HepG2 (cell line): Measurements from ENCODE around the gene CCDC150. TPM values are rescaled to one million over a fixed set of nuclear protein-coding genes. Genes with fewer than 3 reads are reported as not detected.

ENCODE experiments used
- MBD4 ChIP-seq: IDR thresholded peaks from 2 replicates; pipeline ENCODE4 v1.6.1; 2012; ENCODE audit warnings: low read length, inconsistent platforms, borderline replicate concordance
- MEIS2 ChIP-seq: sonication (generic); formaldehyde crosslinking; IDR thresholded peaks from 2 replicates; pipeline ENCODE4 v1.9.0; 2021; ENCODE audit warnings: mild to moderate bottlenecking, missing genetic modification reagents
- NR2F6 ChIP-seq, 2 experiments: IDR thresholded peaks; 2 replicates each; pipeline ENCODE4 v1.6.1; 2016; ENCODE audit warnings: antibody characterized with exemption in 1 of 2, mild to moderate bottlenecking in 1 of 2
- SIX4 ChIP-seq: sonication (generic); formaldehyde crosslinking; IDR thresholded peaks from 2 replicates; pipeline ENCODE4 v1.4.0; 2020; ENCODE audit warnings: missing genetic modification reagents
- SMAD3 ChIP-seq: sonication (generic); formaldehyde crosslinking; IDR thresholded peaks from 2 replicates; pipeline ENCODE4 v1.4.0; 2020; ENCODE audit warnings: missing genetic modification reagents
- TP53 ChIP-seq: sonication (generic); formaldehyde crosslinking; conservative IDR thresholded peaks from 2 replicates; pipeline ENCODE4 v1.4.0; 2020; ENCODE audit warnings: missing genetic modification reagents
- ZBTB3 ChIP-seq: sonication (generic); formaldehyde crosslinking; IDR thresholded peaks from 2 replicates; pipeline ENCODE4 v1.4.0; 2020; ENCODE audit warnings: low read depth, mild to moderate bottlenecking, moderate library complexity, missing genetic modification reagents, borderline replicate concordance
- ZBTB7B ChIP-seq: sonication (generic); formaldehyde crosslinking; IDR thresholded peaks from 2 replicates; pipeline ENCODE4 v1.4.0; 2020; ENCODE audit warnings: missing genetic modification reagents
- ZFP62 ChIP-seq: sonication (generic); formaldehyde crosslinking; IDR thresholded peaks from 2 replicates; pipeline ENCODE4 v1.4.0; 2020; ENCODE audit warnings: missing genetic modification reagents
- ZMYM2 ChIP-seq: sonication (generic); formaldehyde crosslinking; IDR thresholded peaks from 2 replicates; pipeline ENCODE4 v1.8.0; 2022; ENCODE audit warnings: mild to moderate bottlenecking, missing genetic modification reagents
- ZNF225 ChIP-seq: sonication (generic); formaldehyde crosslinking; IDR thresholded peaks from 2 replicates; pipeline ENCODE4 v1.4.0; 2020; ENCODE audit warnings: mild to moderate bottlenecking, missing genetic modification reagents
- ZNF263 ChIP-seq: sonication (generic); formaldehyde crosslinking; IDR thresholded peaks from 2 replicates; pipeline ENCODE4 v1.4.0; 2020; ENCODE audit warnings: missing genetic modification reagents
- ZNF75D ChIP-seq: sonication (generic); formaldehyde crosslinking; IDR thresholded peaks from 2 replicates; pipeline ENCODE4 v1.8.1; 2023; ENCODE audit warnings: missing genetic modification reagents, mild to moderate bottlenecking, borderline replicate concordance
- ZNF768 ChIP-seq: sonication (generic); formaldehyde crosslinking; IDR thresholded peaks from 2 replicates; pipeline ENCODE4 v1.4.0; 2020; ENCODE audit warnings: missing genetic modification reagents
- ZNF792 ChIP-seq: IDR thresholded peaks from 2 replicates; pipeline ENCODE4 v1.6.1; 2016
- polyA plus RNA-seq, 8 experiments: library from polyadenylated mRNA; depleted of rRNA in 3 of 8; stranded (reverse) in 7 of 8; unstranded in 1 of 8; fragments of >200 nt; fragmentation: Illumina TruSeq in 4 of 8; extraction: Trizol in 4 of 8; gene quantifications; 2 replicates each; pipeline versions ENCODE4 v1.2.1 to v1.2.3, GENCODE V29; 2011 to 2016; ENCODE audit warnings: low read depth in 4 of 8, missing spikeins in 1 of 8, mixed read lengths in 1 of 8; ENCODE audit not compliant: insufficient read depth in 1 of 8
- total RNA-seq, 5 experiments: library from RNA; depleted of rRNA; stranded (reverse); fragments of >200 nt; fragmentation: Illumina TruSeq; extraction: Trizol; gene quantifications; 2 replicates each; pipeline ENCODE4 v1.2.3, GENCODE V29; 2016; ENCODE audit warnings: low read depth in 1 of 5
- TF ChIP-seq, protein P1 (sequence below): IDR thresholded peaks from 2 replicates; pipeline ENCODE4 v1.6.1; 2018; ENCODE audit warnings: missing genetic modification reagents
- TF ChIP-seq, protein P2 (sequence below): sonication (generic); formaldehyde crosslinking; IDR thresholded peaks from 2 replicates; pipeline ENCODE4 v1.4.0; 2020; ENCODE audit warnings: missing genetic modification reagents
- TF ChIP-seq, protein P3 (sequence below): sonication (generic); formaldehyde crosslinking; conservative IDR thresholded peaks from 2 replicates; pipeline ENCODE4 v1.8.1; 2023; ENCODE audit warnings: missing genetic modification reagents
- TF ChIP-seq, protein P4 (sequence below): sonication (generic); formaldehyde crosslinking; IDR thresholded peaks from 2 replicates; pipeline ENCODE4 v1.5.0; 2020; ENCODE audit warnings: missing genetic modification reagents
- TF ChIP-seq, protein P5 (sequence below): sonication (generic); formaldehyde crosslinking; IDR thresholded peaks from 2 replicates; pipeline ENCODE4 v1.5.1; 2020; ENCODE audit warnings: mild to moderate bottlenecking, missing genetic modification reagents
- TF ChIP-seq, protein P6 (sequence below): sonication (generic); formaldehyde crosslinking; IDR thresholded peaks from 2 replicates; pipeline ENCODE4 v1.9.0; 2021; ENCODE audit warnings: missing genetic modification reagents, borderline replicate concordance

CCDC150 gene
- total and polyA plus RNA-seq, 2 of the 13 experiments (the other 11 are each of a cell fraction or from before 2014, with no cell fraction given) = 14.9 to 32.6 TPM

DNA sequence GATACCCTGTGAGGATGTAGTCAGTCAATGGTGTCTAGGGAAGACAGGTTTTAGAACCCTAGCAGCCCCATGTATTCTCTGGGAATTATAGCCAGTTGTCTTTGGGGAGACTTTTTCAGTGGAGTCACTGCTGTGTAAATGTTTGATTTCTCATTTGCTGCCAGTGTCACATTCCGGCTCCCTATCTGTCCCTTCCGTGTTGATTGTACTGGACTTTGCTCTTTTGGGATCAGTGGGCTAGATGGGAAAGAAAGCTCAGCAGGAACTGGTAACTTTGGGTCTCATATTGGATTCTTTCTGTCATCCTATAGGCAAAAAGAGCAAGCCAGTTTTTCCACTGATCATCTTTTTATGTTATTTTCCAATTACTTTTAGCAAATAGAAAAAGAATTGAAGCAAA lies 89.9 kb downstream of the CCDC150 start (continued):
- TF ChIP-seq, protein P1, sequence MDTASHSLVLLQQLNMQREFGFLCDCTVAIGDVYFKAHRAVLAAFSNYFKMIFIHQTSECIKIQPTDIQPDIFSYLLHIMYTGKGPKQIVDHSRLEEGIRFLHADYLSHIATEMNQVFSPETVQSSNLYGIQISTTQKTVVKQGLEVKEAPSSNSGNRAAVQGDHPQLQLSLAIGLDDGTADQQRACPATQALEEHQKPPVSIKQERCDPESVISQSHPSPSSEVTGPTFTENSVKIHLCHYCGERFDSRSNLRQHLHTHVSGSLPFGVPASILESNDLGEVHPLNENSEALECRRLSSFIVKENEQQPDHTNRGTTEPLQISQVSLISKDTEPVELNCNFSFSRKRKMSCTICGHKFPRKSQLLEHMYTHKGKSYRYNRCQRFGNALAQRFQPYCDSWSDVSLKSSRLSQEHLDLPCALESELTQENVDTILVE (CRISPR knock-in tag) = no peak
- TF ChIP-seq MBD4 (0 out of 2 replicates have a peak, but pooled peaks have one; percentile 41), TP53 (CRISPR knock-in tag) (no peak), ZNF768 (CRISPR knock-in tag) (no peak), ZBTB3 (peak; percentile 87), ZMYM2 (no peak), NR2F6 (IDR thresholded peaks at IDR 0.05) (no peak), NR2F6 (CRISPR knock-in tag; IDR thresholded peaks at IDR 0.05) (no peak), ZBTB7B (peak; percentile 62; the same call in 1 of the 2 replicates), MEIS2 (CRISPR knock-in tag) (peak; percentile 50; the same call in 1 of the 2 replicates), SMAD3 (CRISPR knock-in tag) (peak; percentile 48; the same call in 1 of the 2 replicates), ZNF792 (CRISPR knock-in tag) (peak; percentile 61; the same call in 1 of the 2 replicates), ZNF263 (CRISPR knock-in tag) (no peak), SIX4 (CRISPR knock-in tag) (peak; percentile 62; the same call in 1 of the 2 replicates), ZNF225 (CRISPR knock-in tag) (no peak), ZFP62 (CRISPR knock-in tag) (no peak), ZNF75D (no peak)
- TF ChIP-seq, protein P2, sequence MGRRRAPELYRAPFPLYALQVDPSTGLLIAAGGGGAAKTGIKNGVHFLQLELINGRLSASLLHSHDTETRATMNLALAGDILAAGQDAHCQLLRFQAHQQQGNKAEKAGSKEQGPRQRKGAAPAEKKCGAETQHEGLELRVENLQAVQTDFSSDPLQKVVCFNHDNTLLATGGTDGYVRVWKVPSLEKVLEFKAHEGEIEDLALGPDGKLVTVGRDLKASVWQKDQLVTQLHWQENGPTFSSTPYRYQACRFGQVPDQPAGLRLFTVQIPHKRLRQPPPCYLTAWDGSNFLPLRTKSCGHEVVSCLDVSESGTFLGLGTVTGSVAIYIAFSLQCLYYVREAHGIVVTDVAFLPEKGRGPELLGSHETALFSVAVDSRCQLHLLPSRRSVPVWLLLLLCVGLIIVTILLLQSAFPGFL = no peak
- TF ChIP-seq, protein P3, sequence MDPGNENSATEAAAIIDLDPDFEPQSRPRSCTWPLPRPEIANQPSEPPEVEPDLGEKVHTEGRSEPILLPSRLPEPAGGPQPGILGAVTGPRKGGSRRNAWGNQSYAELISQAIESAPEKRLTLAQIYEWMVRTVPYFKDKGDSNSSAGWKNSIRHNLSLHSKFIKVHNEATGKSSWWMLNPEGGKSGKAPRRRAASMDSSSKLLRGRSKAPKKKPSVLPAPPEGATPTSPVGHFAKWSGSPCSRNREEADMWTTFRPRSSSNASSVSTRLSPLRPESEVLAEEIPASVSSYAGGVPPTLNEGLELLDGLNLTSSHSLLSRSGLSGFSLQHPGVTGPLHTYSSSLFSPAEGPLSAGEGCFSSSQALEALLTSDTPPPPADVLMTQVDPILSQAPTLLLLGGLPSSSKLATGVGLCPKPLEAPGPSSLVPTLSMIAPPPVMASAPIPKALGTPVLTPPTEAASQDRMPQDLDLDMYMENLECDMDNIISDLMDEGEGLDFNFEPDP (CRISPR knock-in tag) = no peak
- TF ChIP-seq, protein P4, sequence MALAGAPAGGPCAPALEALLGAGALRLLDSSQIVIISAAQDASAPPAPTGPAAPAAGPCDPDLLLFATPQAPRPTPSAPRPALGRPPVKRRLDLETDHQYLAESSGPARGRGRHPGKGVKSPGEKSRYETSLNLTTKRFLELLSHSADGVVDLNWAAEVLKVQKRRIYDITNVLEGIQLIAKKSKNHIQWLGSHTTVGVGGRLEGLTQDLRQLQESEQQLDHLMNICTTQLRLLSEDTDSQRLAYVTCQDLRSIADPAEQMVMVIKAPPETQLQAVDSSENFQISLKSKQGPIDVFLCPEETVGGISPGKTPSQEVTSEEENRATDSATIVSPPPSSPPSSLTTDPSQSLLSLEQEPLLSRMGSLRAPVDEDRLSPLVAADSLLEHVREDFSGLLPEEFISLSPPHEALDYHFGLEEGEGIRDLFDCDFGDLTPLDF (CRISPR knock-in tag) = no peak
- TF ChIP-seq, protein P5, sequence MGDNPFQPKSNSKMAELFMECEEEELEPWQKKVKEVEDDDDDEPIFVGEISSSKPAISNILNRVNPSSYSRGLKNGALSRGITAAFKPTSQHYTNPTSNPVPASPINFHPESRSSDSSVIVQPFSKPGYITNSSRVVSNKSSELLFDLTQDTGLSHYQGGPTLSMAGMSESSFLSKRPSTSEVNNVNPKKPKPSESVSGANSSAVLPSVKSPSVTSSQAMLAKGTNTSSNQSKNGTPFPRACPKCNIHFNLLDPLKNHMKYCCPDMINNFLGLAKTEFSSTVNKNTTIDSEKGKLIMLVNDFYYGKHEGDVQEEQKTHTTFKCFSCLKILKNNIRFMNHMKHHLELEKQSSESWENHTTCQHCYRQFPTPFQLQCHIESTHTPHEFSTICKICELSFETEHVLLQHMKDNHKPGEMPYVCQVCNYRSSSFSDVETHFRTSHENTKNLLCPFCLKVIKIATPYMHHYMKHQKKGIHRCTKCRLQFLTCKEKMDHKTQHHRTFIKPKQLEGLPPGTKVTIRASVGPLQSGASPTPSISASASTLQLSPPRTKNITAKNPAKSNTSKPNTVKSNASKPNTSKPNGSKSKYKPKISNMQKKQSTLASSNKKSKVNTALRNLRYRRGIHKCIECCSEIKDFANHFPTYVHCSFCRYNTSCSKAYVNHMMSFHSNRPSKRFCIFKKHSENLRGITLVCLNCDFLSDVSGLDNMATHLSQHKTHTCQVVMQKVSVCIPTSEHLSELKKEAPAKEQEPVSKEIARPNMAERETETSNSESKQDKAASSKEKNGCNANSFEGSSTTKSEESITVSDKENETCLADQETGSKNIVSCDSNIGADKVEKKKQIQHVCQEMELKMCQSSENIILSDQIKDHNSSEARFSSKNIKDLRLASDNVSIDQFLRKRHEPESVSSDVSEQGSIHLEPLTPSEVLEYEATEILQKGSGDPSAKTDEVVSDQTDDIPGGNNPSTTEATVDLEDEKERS = 0 out of 2 replicates have a peak, but pooled peaks have one; percentile 57
- TF ChIP-seq, protein P6, sequence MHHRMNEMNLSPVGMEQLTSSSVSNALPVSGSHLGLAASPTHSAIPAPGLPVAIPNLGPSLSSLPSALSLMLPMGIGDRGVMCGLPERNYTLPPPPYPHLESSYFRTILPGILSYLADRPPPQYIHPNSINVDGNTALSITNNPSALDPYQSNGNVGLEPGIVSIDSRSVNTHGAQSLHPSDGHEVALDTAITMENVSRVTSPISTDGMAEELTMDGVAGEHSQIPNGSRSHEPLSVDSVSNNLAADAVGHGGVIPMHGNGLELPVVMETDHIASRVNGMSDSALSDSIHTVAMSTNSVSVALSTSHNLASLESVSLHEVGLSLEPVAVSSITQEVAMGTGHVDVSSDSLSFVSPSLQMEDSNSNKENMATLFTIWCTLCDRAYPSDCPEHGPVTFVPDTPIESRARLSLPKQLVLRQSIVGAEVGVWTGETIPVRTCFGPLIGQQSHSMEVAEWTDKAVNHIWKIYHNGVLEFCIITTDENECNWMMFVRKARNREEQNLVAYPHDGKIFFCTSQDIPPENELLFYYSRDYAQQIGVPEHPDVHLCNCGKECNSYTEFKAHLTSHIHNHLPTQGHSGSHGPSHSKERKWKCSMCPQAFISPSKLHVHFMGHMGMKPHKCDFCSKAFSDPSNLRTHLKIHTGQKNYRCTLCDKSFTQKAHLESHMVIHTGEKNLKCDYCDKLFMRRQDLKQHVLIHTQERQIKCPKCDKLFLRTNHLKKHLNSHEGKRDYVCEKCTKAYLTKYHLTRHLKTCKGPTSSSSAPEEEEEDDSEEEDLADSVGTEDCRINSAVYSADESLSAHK = no peak
